SK-N-SH treated with all-trans-retinoic acid at 6 μM for 48 hours (cell line): ENCODE measurements around the gene STK39.

Experiments
- BACH2 ChIP-seq: fragments of 250-450 bp; sonication (Bioruptor Pico); IDR thresholded peaks from 2 replicates; pipeline ENCODE4 v1.9.0; 2021; ENCODE audit warnings: mild to moderate bottlenecking, borderline replicate concordance
- CREB5 ChIP-seq: fragments of 250-450 bp; sonication (Bioruptor Pico); IDR thresholded peaks from 2 replicates; pipeline ENCODE4 v1.5.1; 2020; ENCODE audit warnings: low read depth, mild to moderate bottlenecking, moderate library complexity
- CSDC2 ChIP-seq: fragments of 250-450 bp; sonication (Bioruptor Pico); IDR thresholded peaks from 2 replicates; pipeline ENCODE4 v1.5.0; 2020; ENCODE audit warnings: mild to moderate bottlenecking, moderate library complexity
- ISL1 ChIP-seq: fragments of 250-450 bp; sonication (Bioruptor Pico); IDR thresholded peaks from 2 replicates; pipeline ENCODE4 v2.1.2; 2022; ENCODE audit warnings: mild to moderate bottlenecking, moderate library complexity
- RARB ChIP-seq: fragments of 250-450 bp; sonication (Bioruptor Pico); IDR thresholded peaks from 2 replicates; pipeline ENCODE4 v1.8.0; 2021; ENCODE audit warnings: mild to moderate bottlenecking, moderate library complexity
- TCF4 ChIP-seq: fragments of 250-450 bp; sonication (Bioruptor Pico); IDR thresholded peaks from 2 replicates; pipeline ENCODE4 v1.8.0; 2021; ENCODE audit warnings: mild to moderate bottlenecking, moderate library complexity, borderline replicate concordance
- TOX ChIP-seq: fragments of 250-450 bp; sonication (Bioruptor Pico); IDR thresholded peaks from 2 replicates; pipeline ENCODE4 v1.8.0; 2021; ENCODE audit warnings: mild to moderate bottlenecking, moderate library complexity, borderline replicate concordance

GRCh38 chr2:168149150-168149974 lies 98.0 kb downstream of the STK39 start:
- TF ChIP-seq CSDC2 (CRISPR knock-in tag) (no peak), CREB5 (CRISPR knock-in tag) (no peak), BACH2 (CRISPR knock-in tag) (no peak), ISL1 (CRISPR knock-in tag) (no peak), TOX (no peak), RARB (CRISPR knock-in tag) (no peak), TCF4 (CRISPR knock-in tag) (no peak)
